HEK293T (cell line): Measurements from ENCODE around the gene GRM7.

Experiments
- ARNT ChIP-seq: fragments of 450-650 bp; IDR thresholded peaks from 2 replicates; pipeline ENCODE4 v1.6.1; 2017; ENCODE audit warnings: mild to moderate bottlenecking
- ELF4 ChIP-seq: fragments of 450-650 bp; IDR thresholded peaks from 2 replicates; pipeline ENCODE4 v1.6.1; 2017; ENCODE audit warnings: antibody characterized with exemption
- FOXK2 ChIP-seq: fragments of 450-650 bp; IDR thresholded peaks from 2 replicates; pipeline ENCODE4 v1.6.1; 2016; ENCODE audit warnings: mild to moderate bottlenecking
- SP1 ChIP-seq: fragments of 450-650 bp; IDR thresholded peaks from 2 replicates; pipeline ENCODE4 v1.6.1; 2017

DNA sequence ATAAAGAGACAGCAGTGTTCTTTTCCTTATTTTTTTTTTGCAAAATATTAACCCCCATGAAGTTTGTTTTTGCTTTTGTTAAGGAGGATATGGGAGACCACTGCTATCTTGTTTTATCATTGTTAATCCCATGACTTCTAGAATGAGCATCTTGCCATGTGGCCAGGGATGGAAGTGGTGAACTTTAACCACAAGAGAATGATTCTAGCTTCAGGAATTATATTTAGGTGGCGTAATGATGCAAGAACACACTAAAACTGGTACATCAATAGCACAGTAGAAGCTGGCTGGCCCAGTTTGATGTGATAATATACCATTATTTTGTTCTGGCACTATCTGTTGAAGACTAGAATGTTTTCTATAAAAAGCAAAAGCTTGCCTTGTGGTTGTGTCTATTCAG, 720.9 kb downstream of the GRM7 start:
- TF ChIP-seq FOXK2 (no peak), ELF4 (no peak), ARNT (no peak), SP1 (no peak)
